ENCODE data around the gene C20orf144. TPM values are rescaled to one million over a fixed set of nuclear protein-coding genes. Genes with fewer than 3 reads are reported as not detected.
A peak's percentile ranks its signal among the peaks of the same experiment; 100 is the strongest.

Gene C20orf144
- total RNA-seq, 1 experiment from 2014 or later: 0.11 TPM

GRCh38 chr20:33664085-33664761, 2.1 kb downstream of the C20orf144 start:
- no peak for DNase-seq (ENCODE audit: low read depth)

DNA sequence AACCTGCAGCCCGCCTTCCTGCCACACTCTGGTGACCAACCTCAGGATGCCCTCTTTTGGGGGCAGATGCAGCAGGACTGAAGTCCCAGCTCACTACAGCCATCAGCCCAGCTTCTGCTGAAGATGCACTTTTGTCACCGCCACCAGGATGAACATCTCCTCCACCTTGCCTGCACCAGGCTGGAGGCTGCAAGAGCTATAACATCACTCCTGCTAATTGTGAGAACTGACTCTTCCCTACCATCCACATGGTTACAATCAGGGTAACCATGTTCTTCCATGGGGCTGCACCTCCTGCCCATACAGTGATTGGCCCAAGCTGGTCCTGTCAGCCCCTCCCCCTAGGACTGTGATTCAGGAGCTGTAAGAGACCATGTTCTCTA, 2.6 kb downstream of the C20orf144 start:
- no peak for DNase-seq (ENCODE audit: low read depth)

DNA sequence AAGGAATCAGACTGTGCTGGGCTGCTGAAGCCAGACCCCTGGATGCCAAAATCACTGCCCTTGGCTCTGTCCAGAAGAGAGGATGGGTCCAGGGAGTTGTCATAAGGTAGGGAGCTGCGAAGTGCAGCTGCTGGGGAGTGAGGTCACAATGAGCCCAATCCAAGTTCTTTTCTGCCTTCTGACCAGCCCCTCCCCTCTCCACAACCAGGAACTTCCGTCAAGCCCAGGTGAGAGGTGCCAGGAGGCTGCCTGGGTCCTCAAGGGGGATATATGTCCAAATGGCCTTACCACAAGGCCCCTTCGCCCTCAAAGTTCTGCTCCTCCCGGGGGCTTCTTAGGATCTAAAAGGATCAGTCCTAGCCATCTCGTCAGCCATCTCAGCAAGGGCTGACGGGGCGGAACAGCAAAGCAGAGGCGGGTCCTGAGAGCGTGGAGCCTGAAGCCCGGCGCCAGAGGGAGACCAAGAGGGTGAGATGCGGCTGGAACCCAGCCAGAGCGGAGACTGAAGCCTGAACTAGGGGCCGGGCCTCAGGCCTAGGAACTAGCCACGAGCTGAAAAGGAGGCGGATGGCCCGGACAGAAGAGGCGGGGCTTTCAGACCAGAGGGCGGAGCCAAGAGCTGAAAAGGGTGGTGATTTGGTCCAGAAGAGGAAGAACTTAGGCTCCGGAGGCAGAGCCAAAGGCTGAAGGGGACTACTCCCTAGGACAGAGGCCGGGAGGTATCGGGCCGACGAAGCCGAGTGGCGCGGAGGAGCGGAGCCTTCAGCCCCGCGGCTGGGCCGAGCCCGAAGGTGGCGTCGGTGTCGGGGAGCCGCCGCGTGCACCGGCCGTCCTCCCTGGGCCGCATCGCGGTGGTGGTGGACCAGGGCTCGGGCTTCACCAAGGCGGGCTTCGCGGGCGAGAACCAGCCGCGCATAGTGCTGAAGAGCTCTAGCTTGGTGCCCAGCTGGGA, 4.4 kb downstream of the C20orf144 start, which contains the start of gene ACTL10:
Gene ACTL10 (plus strand): TSS at position 651 of the 952 bp plus-strand sequence. CDS start 555 bp downstream, outside the sequence.
- peak; percentile 87 for DNase-seq (ENCODE audit: low read depth)

DNA sequence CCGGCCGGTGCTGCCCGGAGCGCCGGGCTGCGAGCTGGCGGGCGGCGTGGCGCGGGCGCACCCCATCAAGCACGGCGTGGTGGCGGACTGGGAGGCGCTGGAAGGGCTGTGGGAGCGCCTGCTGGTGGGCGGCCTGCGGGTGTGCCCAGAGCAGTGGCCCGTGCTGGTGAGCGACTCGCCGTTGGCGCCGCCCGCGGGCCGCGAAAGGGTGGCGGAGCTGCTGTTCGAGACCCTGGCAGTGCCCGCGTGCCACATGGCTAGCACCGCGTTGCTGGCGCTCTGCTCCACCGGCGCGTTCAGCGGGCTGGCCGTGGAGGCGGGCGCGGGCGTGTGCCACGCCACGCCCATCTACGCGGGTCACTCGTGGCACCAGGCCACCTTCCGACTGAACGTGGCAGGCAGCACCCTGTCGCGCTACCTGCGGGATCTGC, 5.1 kb downstream of the C20orf144 start:
- DNase-seq (ENCODE audit: low read depth): no peak

DNA sequence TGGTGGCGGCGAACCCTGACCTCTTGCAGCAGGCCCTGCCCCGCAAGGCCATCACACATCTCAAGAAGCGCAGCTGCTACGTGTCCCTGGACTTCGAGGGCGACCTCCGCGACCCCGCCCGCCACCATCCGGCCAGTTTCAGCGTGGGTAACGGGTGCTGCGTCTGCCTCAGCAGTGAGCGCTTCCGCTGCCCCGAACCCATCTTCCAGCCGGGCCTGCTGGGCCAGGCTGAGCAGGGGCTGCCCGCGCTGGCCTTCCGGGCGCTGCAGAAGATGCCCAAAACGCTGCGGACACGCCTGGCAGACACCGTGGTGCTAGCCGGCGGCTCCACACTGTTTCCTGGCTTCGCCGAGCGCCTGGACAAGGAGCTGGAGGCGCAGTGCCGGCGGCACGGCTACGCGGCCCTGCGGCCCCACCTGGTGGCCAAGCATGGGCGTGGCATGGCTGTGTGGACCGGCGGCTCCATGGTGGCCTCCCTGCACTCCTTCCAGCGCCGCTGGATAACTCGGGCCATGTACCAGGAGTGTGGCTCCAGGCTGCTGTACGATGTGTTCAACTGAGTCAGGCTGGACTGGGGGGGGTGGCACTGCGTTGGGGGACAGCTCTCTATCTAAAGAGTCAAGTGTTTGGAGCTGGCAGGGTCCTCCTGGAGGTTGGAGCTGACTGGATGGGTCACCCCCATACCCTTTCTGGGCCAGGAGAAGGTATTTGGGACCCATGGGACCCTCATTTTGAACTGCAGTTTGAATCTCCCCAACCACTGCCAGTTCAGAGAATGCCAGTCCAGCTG, 5.7 kb downstream of the C20orf144 start:
- DNase-seq (ENCODE audit: low read depth): no peak

GRCh38 chr20:33668466-33669155, 6.5 kb downstream of the C20orf144 start:
- DNase-seq (ENCODE audit: low read depth): no peak

DNA sequence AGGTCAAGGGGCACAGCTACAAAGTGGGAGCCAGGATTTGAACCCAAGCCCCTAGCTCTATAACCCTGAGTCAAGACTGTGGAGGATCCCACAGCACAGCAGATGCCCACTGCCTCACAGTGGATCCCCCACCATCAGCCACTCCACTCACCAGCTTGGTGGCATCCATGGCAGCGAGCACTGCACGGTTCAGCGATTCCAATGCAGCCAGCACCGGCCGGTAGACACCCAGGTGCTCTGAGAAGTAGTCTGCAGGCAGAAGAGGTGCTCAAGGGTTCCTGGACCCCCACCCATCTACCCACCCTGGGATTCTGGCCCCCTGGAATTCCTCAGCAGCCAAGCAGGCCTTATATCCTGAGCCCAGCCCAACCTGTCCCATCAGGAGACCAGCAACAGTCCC, 7.1 kb downstream of the C20orf144 start:
- no peak for DNase-seq (ENCODE audit: low read depth)

DNA sequence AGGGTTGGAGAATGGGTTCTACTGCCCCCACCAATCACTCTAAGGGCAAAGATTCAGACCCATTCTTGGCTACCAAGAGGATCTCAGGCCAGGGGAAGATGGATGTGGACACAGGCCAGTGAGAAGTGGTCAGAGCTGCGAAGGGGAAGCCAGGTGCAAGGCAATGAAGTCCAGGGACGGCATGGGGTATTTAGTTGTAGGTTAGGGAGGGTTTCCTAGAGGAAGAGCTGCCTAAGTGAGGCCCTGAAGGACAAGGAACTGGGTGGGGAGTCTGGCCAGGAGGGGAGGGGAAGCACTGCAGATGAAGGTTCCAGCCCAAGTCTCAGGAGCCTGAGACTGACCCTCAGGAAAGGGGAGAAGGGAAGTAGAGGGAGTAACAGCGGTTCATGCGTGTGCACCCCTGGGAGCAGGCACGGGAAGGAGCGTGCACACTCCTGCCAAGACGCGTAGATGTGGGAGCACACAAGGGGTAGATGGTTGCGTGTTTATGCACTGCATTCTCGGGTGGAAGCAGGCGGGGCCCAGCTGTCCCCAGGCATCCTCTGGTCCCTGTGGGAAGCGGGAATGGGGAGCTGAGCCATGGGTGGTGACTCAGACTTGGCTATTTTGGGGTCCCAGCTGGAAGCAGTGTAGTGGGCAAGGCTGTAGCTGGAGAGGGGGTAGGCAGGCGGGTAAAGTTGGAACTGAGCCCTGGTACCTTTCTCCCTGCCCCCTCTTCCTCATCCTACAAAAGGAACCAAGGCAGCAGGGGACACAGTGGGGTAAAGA, 7.9 kb downstream of the C20orf144 start:
- DNase-seq (ENCODE audit: low read depth): peak; percentile 51

DNA sequence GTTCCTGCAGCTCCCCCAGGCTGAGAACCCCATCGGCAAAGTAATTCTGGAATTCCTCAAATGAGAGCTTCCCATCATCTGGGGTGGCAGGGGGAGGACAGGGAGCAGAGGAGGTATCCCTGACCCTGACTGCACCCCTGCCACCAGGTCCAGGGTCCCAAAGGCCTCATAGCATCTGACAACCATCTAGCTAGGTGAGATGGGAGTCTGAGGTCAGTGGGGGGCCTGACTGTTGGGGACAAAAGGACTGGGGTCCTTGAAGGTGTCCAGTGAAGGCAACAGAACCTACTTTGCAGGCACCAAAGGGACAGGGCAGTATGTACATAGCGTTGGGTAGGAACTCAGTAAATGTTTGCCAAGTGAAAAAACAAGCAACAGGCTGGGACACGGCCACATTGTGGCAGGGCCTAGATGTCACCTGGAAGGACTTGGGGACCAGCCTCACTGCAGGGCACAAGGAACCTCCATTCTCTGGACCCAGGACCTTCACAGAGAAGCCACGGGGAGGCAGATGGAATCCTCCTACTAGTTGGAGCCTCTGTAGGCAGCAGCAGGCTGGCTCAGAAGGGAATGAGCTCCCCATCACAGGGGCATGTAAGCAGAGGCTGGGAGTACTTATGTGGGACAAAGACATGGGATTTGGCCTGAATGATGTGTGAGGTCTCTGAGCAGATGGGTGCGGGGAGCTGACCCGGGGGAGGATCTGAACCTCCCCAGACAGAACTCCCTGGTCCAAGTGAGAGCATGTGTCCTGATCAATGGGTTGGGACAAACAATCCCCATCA, 8.8 kb downstream of the C20orf144 start:
- DNase-seq (ENCODE audit: low read depth): no peak

DNA sequence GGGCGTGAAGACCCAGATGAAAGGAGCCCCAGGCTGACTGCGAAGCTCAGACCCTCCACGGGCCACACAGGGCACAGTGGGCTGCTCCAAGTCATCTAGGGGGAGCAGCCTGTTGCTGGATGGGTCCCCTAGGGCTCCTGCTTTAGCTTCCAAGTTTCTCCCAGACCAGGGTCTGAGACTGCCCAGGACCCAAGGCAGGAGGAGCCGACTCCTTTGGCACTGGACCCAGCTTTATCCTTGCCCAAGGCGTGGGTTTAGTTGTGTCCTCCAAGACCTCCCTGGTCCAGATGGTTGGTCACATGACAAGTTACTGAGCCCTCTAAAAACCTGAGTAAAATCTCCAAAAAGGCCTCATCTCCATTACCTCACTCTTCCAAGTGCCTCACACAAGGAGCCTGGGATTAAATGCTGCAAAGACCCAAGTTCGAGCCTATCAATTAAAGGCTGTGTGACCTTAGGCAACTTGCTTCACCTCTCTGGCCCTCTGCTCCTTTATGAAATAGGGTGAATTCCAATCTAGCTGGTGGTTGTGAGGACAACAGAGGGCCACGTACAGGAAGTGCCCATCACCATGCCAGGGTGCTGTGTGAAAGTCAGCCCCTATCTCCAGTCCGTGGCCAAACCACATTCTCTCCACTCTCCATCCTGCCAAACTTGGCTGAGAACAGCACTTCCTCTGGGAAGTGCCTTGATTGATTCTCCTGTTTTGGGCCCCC, 9.6 kb downstream of the C20orf144 start:
- DNase-seq (ENCODE audit: low read depth): no peak

GRCh38 chr20:33672426-33673113, 10.4 kb downstream of the C20orf144 start:
- no peak for DNase-seq (ENCODE audit: low read depth)

GRCh38 chr20:33673114-33673409, 10.9 kb downstream of the C20orf144 start:
- DNase-seq (ENCODE audit: low read depth): no peak

- peak; percentile 35 for DNase-seq (ENCODE audit: low read depth)
Measured at GRCh38 chr20:33673410-33674293, 11.5 kb downstream of the C20orf144 start.

GRCh38 chr20:33674294-33675135, 12.4 kb downstream of the C20orf144 start, which contains the start of gene NECAB3:
NECAB3 (minus strand) TSS chr20:33674428; CDS start chr20:33674352, 76 bp downstream.
- DNase-seq (ENCODE audit: low read depth): peak; percentile 53

DNA sequence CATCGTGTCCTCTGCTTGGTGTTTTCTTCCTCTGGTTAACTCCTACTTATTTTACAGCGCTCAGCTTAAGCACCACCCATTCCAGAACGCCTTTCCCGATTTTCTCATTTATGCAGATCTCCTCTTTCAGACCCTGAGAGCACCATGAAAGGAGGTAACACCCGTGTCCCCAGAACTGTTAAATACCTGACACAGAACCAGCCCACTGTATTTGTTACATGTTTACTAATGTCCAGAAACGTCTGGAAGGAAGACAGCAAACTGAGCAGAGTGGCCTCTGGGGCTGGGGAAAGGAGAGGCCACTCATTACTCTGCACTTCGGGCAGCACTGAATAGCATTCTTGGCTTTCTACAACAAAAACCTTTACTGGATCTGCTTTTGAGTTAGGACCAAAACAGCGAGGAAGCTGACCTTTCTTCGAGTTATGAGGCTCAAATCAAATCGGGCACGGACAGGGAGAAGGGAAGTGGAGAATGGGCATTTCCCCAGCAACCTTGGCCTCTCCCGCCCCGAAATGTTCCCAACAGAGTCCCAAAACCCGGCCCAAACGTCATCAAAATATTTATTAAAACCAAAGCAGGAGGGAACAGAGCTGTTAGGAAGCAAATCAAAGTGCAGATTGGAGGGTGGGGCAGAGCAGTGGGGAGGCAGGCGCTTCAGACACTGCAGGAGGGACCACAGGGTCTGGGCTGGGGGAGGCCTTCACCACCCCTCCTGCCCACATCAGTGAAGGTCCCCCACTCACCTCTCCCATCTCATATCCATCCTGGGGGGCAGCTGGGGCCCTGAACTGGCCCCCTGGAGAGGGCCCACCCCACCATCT, 13.2 kb downstream of the C20orf144 start:
- DNase-seq (ENCODE audit: low read depth): no peak

Measured in LHCN-M2 (cell line).